ENCODE measurements around the gene BRD9. TPM values are rescaled to one million over a fixed set of nuclear protein-coding genes. Genes with fewer than 3 reads are reported as not detected.
A peak's percentile ranks its signal among the peaks of the same experiment; 100 is the strongest.

The BRD9 gene
- total and polyA plus RNA-seq, 5 donors = 17.1 to 41.3 (median 32.8) TPM

- intact Hi-C loops (cut with DNase I) = no loop called here
- Histone ChIP-seq H3K27ac (ENCODE audit: low read length) (no peak overlapping the region), H3K4me3 (ENCODE audit: low read length) (no peak overlapping the region), H3K4me1 (ENCODE audit: control insufficient read depth, insufficient read depth, low read length) (no peaks in the 10 kb centered on the region), H3K27me3 (ENCODE audit: control insufficient read depth, insufficient read depth) (no peaks in the 10 kb centered on the region), H3K9me3 (ENCODE audit: control insufficient read depth, low read length) (no peaks in the 10 kb centered on the region)
- DNase-seq (peak in 2 of 3 donors; percentile 39 to 45), ATAC-seq (no peak)
- 83% methylated on average over 25 of the region's 25 CpGs for WGBS
Measured at GRCh38 chr5:862367-863243, 30.0 kb downstream of the BRD9 start.

DNA sequence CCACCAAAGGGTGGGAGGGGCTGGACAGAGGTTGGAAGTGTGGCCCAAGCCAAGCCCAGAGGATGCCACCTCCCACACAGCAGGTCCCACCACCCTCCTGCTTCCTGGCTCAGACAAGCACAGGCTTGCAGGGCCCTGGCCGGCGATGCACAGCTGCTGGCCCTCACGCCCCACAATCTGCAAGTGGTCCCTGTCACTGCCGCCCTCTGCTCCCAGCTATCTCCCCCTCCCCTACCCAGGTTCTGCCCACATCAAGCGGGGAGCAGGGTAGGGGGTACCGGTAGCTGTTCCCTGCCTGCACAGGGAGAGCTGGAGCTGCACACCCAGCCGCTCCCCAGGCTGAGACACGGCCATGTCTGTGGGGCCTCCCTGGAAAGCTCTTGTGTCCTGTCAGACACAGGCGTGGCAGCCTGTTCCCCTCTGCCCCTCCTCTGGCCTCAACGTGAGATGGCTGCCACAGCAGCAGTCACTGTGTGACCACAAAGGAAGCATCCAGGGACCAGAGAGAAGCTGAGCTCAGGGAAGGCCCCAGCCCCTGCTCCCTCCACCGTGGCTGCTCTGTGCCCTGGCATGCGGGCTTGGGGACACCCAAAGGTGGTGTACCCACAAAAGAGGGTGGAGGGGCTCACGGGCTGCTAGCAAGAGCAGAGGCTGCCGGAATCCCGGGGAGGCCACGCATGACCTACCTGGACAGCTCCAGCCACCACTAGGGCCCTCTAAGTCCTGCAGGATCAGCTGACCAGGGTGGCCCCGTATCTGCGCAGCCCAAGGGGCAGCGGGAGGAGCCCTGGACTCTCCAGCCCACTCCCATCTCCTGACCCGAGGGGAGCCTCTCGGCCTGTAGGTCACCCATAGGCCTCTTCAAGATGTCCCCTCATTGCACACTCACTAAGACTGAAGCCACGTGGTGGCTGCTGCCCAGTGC is 30.9 kb downstream of the BRD9 start:
- H3K27ac ChIP-seq (ENCODE audit: low read length) = no peak overlapping the region
- no peaks in the 10 kb centered on the region for H3K27me3 ChIP-seq (ENCODE audit: control insufficient read depth, insufficient read depth)
- DNase-seq (peak in 2 of 3 donors; percentile 33 to 57), ATAC-seq (peak in 1 of 2 donors; percentile 2)
- no peak overlapping the region for H3K4me3 ChIP-seq (ENCODE audit: low read length)
- H3K4me1 ChIP-seq (ENCODE audit: control insufficient read depth, insufficient read depth, low read length) = no peaks in the 10 kb centered on the region
- H3K9me3 ChIP-seq (ENCODE audit: control insufficient read depth, low read length) = no peaks in the 10 kb centered on the region
- 77% methylated on average over 22 of the region's 22 CpGs for WGBS
- intact Hi-C loops (cut with DNase I) = no loop called here

DNA sequence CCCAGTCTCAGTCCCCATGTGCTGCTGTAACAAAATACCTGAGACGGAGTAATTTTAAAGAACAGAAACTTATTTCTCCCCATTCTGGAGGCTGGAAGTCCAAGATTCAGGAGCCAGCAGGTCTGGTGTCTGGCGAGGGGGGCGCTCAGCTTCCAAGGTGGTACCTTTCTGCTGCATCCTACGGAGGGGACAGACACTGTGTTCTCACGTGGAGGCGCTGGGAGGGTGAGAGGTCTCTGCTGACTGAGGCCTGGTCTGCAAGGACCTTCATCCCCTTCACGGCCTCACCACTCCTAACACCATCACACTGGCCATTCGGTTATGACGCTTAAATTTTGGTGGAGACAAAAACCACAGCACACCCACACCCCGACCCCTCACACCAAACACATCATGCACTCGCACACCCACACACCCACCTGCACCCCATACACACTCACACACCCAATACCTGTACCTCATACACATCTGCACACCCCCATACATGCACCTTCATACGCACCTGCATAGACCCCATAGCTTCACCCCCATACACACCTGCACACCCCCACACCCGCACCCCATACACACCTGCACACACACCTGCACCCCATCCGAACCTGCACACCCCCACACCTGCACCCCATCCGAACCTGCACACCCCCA is 32.0 kb downstream of the BRD9 start:
- no peaks in the 10 kb centered on the region for H3K9me3 ChIP-seq (ENCODE audit: control insufficient read depth, low read length)
- DNase-seq = peak in 2 of 3 donors; percentile 25 to 40
- no peak overlapping the region for H3K27ac ChIP-seq (ENCODE audit: low read length)
- ATAC-seq = no peak
- no peak overlapping the region for H3K4me3 ChIP-seq (ENCODE audit: low read length)
- no peaks in the 10 kb centered on the region for H3K4me1 ChIP-seq (ENCODE audit: control insufficient read depth, insufficient read depth, low read length)
- WGBS = 91% methylated on average over 15 of the region's 15 CpGs
- intact Hi-C loops (cut with DNase I) = no loop called here
- H3K27me3 ChIP-seq (ENCODE audit: control insufficient read depth, insufficient read depth) = no peaks in the 10 kb centered on the region

- no peaks in the 10 kb centered on the region for H3K4me1 ChIP-seq (ENCODE audit: control insufficient read depth, insufficient read depth, low read length)
- WGBS = 66% methylated on average over 16 of the region's 16 CpGs
- no peaks in the 10 kb centered on the region for H3K27me3 ChIP-seq (ENCODE audit: control insufficient read depth, insufficient read depth)
- ATAC-seq = no peak
- H3K4me3 ChIP-seq (ENCODE audit: low read length) = no peak overlapping the region
- peak; percentile 24 to 58 (median 56) for DNase-seq
- intact Hi-C loops (cut with DNase I) = no loop called here
- no peaks in the 10 kb centered on the region for H3K9me3 ChIP-seq (ENCODE audit: control insufficient read depth, low read length)
- H3K27ac ChIP-seq (ENCODE audit: low read length) = no peak overlapping the region
Measured at GRCh38 chr5:859798-860296, 32.8 kb downstream of the BRD9 start.

GRCh38 chr5:859391-859790 is 33.2 kb downstream of the BRD9 start:
- ATAC-seq (no peak), DNase-seq (peak; percentile 39 to 70 (median 40))
- Histone ChIP-seq H3K4me3 (ENCODE audit: low read length) (no peak overlapping the region), H3K27ac (ENCODE audit: low read length) (no peak overlapping the region), H3K27me3 (ENCODE audit: control insufficient read depth, insufficient read depth) (no peaks in the 10 kb centered on the region), H3K9me3 (ENCODE audit: control insufficient read depth, low read length) (no peaks in the 10 kb centered on the region), H3K4me1 (ENCODE audit: control insufficient read depth, insufficient read depth, low read length) (no peaks in the 10 kb centered on the region)
- WGBS = 72% methylated on average over 16 of the region's 16 CpGs
- intact Hi-C loops (cut with DNase I) = no loop called here

- no peak for ATAC-seq
- WGBS = 90% methylated on average over 11 of the region's 11 CpGs
- no peaks in the 10 kb centered on the region for H3K4me1 ChIP-seq (ENCODE audit: control insufficient read depth, insufficient read depth, low read length)
Measured at GRCh38 chr5:858726-859125, 33.9 kb downstream of the BRD9 start.

DNA sequence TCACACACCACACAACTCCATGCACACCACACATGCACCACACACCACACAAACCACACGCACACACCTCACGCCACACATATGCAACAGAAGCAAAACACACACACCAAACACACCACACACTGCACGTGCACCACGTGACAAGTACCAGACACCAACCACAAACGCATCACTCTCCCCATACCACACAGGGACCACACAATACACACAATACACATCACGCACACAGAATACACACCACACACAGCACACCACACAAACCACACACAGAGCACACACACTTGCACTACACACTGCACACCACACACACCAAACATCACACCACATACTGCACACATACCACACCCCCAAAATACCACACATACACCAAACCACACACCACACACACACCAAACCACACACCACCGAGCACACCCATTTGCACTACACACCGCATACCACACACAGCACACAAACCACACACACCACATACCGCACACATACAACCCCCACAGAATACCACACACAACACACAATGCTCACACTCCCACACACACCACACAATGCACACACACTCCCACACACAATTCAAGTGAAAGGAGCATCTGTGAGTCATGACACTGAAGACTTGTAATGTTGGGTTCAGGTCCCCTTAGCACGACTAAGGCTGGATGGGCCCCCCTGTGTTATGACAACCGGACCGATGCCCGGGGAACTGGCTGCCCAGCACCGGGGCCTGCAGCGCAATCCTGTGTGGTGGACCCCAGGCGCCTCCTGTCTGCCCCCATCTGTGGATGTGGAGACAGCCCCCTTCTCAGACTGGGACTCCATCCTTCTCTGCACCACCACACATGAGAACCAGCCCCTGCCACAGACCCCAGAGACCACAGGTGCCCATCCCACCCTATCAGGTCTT is 35.8 kb downstream of the BRD9 start:
- intact Hi-C loops (cut with DNase I) = no loop called here
- no peaks in the 10 kb centered on the region for H3K9me3 ChIP-seq (ENCODE audit: control insufficient read depth, low read length)
- no peak overlapping the region for H3K4me3 ChIP-seq (ENCODE audit: low read length)
- ATAC-seq = no peak
- H3K27ac ChIP-seq (ENCODE audit: low read length) = no peak overlapping the region
- WGBS = 88% methylated on average over 16 of the region's 16 CpGs
- no peaks in the 10 kb centered on the region for H3K27me3 ChIP-seq (ENCODE audit: control insufficient read depth, insufficient read depth)
- peak in 2 of 3 donors; percentile 37 to 47 for DNase-seq
- H3K4me1 ChIP-seq (ENCODE audit: control insufficient read depth, insufficient read depth, low read length) = no peaks in the 10 kb centered on the region

More at GRCh38 chr5:858726-859125, 33.9 kb downstream of the BRD9 start:
- Histone ChIP-seq H3K27me3 (ENCODE audit: control insufficient read depth, insufficient read depth) (no peaks in the 10 kb centered on the region), H3K27ac (ENCODE audit: low read length) (no peak overlapping the region), H3K4me3 (ENCODE audit: low read length) (no peak overlapping the region), H3K9me3 (ENCODE audit: control insufficient read depth, low read length) (no peaks in the 10 kb centered on the region)
- intact Hi-C loops (cut with DNase I) = no loop called here
- peak in 2 of 3 donors; percentile 15 to 23 for DNase-seq

DNA sequence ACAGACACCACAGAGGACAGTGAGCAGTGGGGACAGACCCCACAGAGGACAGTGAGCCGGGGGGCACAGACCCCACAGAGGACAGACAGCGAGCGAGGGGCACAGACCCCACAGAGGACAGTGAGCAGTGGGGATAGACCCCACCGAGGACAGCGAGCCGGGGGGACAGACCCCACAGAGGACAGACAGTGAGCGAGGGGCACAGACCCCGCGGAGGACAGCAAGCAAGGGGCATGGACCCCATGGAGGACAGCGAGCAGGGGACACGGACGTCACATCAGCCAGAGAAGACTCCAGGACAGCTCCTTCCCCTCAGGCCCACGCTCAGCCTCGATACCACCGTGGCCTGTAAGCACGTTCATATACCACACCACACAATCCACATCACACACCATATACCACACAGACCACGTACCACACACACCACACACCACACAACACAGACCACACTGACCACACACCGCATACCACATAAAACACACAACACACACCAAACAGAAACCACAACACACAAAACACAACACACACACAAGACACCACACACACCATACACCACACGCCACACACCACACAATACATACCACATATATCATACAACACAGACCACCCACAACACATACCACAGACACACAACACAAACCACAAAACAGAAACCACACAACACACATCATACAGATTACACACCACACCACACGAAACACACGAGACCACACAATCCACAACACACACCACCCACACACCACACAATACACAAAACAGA is 36.6 kb downstream of the BRD9 start:
- H3K9me3 ChIP-seq (ENCODE audit: control insufficient read depth, low read length) = no peaks in the 10 kb centered on the region
- no peak overlapping the region for H3K27ac ChIP-seq (ENCODE audit: low read length)
- H3K4me1 ChIP-seq (ENCODE audit: control insufficient read depth, insufficient read depth, low read length) = no peaks in the 10 kb centered on the region
- WGBS = 77% methylated on average over 21 of the region's 21 CpGs
- ATAC-seq (peak in 1 of 2 donors; percentile 29), DNase-seq (peak in 1 of 3 donors; percentile 53)
- H3K27me3 ChIP-seq (ENCODE audit: control insufficient read depth, insufficient read depth) = no peaks in the 10 kb centered on the region
- no peak overlapping the region for H3K4me3 ChIP-seq (ENCODE audit: low read length)
- intact Hi-C loops (cut with DNase I) = no loop called here

- DNase-seq (peak in 2 of 3 donors; percentile 34 to 42), ATAC-seq (no peak)
- 89% methylated on average over 32 of the region's 32 CpGs for WGBS
- no peaks in the 10 kb centered on the region for H3K27me3 ChIP-seq (ENCODE audit: control insufficient read depth, insufficient read depth)
- intact Hi-C loops (cut with DNase I) = no loop called here
- no peak overlapping the region for H3K27ac ChIP-seq (ENCODE audit: low read length)
- no peaks in the 10 kb centered on the region for H3K9me3 ChIP-seq (ENCODE audit: control insufficient read depth, low read length)
- no peaks in the 10 kb centered on the region for H3K4me1 ChIP-seq (ENCODE audit: control insufficient read depth, insufficient read depth, low read length)
- H3K4me3 ChIP-seq (ENCODE audit: low read length) = no peak overlapping the region
Measured at GRCh38 chr5:854966-855743, 37.4 kb downstream of the BRD9 start.

All from right cardiac atrium (tissue), 5 donors.